Measurements from ENCODE around the gene LGALS3. TPM values are rescaled to one million over a fixed set of nuclear protein-coding genes. Genes with fewer than 3 reads are reported as not detected.

LGALS3 gene
- total RNA-seq, 4 donors from 2014 or later: 234 to 565 (median 415) TPM

- Histone ChIP-seq H3K9me3 (no peaks in the 10 kb centered on the region), H3K36me3 (no peaks in the 10 kb centered on the region), H3K27ac (peak overlapping the region; percentile 75 to 86 (median 78)), H3K4me3 (no peak overlapping the region), H3K27me3 (no peaks in the 10 kb centered on the region), H3K4me1 (peaks cover 46 to 100% (median 80%) of the 10 kb centered on the region in 3 donors)
- intact Hi-C loops (cut with DNase I): no loop called here
- WGBS, 2 donors: 21 to 38% methylated on average over 6 to 8 of the region's 8 CpGs
- DNase-seq: no peak
- no peak for TF ChIP-seq CTCF (IDR thresholded peaks at IDR 0.05)
- no peak for TF ChIP-seq POLR2A (IDR thresholded peaks at IDR 0.05)
These were observed 6.5 kb upstream of the LGALS3 start for GRCh38 chr14:55122440-55122986.

DNA sequence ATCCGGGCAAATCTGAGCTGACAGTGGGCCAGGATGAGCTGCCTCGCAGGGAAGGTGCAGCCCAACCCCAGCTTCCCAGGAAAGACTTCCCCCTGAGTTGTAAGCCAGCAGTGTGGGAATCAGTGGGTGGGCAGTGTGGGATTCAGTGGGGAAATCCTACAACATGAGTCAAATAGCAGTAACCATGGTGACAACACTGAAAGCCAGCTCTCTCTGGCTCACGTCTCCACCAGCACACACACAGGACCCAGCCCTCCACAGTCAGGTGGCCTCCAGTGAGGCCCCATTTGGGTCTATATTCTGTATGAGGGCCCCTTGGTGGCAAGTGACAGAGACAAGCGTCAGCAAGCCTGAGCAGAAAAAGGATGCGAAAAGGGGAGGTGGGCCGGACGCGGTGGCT is 6.0 kb upstream of the LGALS3 start:
- H3K27ac ChIP-seq: peak overlapping the region; percentile 75 to 86 (median 78)

GRCh38 chr14:55123852-55124639 is 5.0 kb upstream of the LGALS3 start:
- peak overlapping the region in 2 of 4 donors; percentile 86 to 98 for H3K27ac ChIP-seq
- DNase-seq: no peak
- intact Hi-C loops (cut with DNase I): no loop called here
- peaks cover 42 to 99% (median 74%) of the 10 kb centered on the region in 3 donors for H3K4me1 ChIP-seq
- no peaks in the 10 kb centered on the region for H3K9me3 ChIP-seq
- H3K4me3 ChIP-seq: no peak overlapping the region
- TF ChIP-seq POLR2A (IDR thresholded peaks at IDR 0.05) (no peak), CTCF (IDR thresholded peaks at IDR 0.05) (no peak)
- no peaks in the 10 kb centered on the region for H3K27me3 ChIP-seq
- WGBS, 2 donors: 93% methylated on average over 9 of the region's 9 CpGs
- no peaks in the 10 kb centered on the region for H3K36me3 ChIP-seq

More for the DNA sequence above, 6.0 kb upstream of the LGALS3 start:
- DNase-seq: no peak
- WGBS, 2 donors: 63 to 80% methylated on average over 7 of the region's 8 CpGs
- Histone ChIP-seq H3K27me3 (no peaks in the 10 kb centered on the region), H3K4me3 (no peak overlapping the region), H3K36me3 (no peaks in the 10 kb centered on the region), H3K4me1 (peaks cover 46 to 100% (median 79%) of the 10 kb centered on the region in 3 donors), H3K9me3 (no peaks in the 10 kb centered on the region)
- no peak for TF ChIP-seq POLR2A (IDR thresholded peaks at IDR 0.05)
- intact Hi-C loops (cut with DNase I): no loop called here

DNA sequence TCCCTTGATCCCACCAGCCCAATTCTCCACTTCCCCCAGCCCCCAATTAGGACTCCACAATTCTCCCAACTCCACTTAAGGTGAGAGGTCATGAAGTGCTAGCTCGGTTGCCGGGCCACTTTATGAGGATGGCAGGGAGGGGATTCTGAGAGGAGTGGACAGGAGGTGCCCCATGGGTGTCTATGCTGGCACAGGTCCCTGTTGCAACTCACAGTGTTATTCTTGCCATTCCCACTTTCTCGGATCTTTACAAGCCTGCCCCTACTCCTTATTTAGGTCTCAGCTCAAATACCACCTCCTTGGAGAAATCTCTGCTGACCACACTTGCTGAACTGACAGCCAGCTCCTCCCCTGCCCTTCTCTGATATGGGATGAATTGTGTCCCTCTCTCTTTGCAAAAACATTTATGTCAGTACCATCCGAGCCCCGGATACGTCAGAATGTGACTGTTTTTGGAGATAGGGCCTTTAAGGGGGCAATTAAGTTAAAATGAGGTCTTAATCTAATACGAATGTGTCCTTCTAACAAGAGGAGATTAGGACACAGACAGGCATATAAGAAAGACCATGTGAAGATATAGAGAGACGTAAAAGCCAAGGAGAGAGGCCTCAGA is 4.2 kb upstream of the LGALS3 start:
- Histone ChIP-seq H3K4me1 (peaks cover 42 to 91% (median 68%) of the 10 kb centered on the region in 3 donors), H3K4me3 (no peak overlapping the region), H3K36me3 (no peaks in the 10 kb centered on the region), H3K27me3 (no peaks in the 10 kb centered on the region), H3K9me3 (no peaks in the 10 kb centered on the region), H3K27ac (peak overlapping the region; percentile 78 to 99 (median 98))
- TF ChIP-seq CTCF (IDR thresholded peaks at IDR 0.05) (no peak), POLR2A (IDR thresholded peaks at IDR 0.05) (no peak)
- 80 to 85% methylated on average over 6 to 7 of the region's 8 CpGs for WGBS, 2 donors
- intact Hi-C loops (cut with DNase I): no loop called here
- DNase-seq: no peak

DNA sequence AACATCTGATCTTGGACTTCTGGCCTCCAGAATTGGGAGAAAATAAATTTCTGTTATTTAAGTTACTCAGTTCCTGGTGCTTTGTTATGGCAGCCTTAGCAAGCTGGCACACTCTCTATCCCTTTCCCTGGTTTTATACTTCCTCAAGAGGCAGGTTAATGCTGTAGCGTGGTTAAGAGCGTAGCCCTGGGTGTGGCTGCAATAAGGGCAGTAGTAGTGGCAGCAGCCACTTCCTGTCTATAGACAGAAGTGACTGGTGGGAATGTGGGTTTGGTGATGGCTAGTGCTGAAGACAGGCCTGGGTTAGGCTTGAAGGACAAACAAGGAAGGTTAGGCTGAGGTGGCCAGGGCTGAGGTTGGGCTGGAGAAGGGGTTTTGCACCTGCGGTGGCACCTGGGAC is 3.6 kb upstream of the LGALS3 start:
- TF ChIP-seq CTCF (IDR thresholded peaks at IDR 0.05) (no peak), POLR2A (IDR thresholded peaks at IDR 0.05) (no peak)
- Histone ChIP-seq H3K27ac (peak overlapping the region; percentile 78 to 99 (median 98)), H3K4me3 (no peak overlapping the region), H3K36me3 (no peaks in the 10 kb centered on the region), H3K4me1 (peaks cover 41 to 90% (median 64%) of the 10 kb centered on the region in 3 donors), H3K9me3 (no peaks in the 10 kb centered on the region), H3K27me3 (no peaks in the 10 kb centered on the region)
- intact Hi-C loops (cut with DNase I): no loop called here
- no peak for DNase-seq
- WGBS, 2 donors: 60 to 68% methylated on average over 3 of the region's 3 CpGs

All from esophagus squamous epithelium (tissue), 5 donors.